HG03159 (cell line): ENCODE data around the gene MSRB3.
"Not testable (repeated sequence)": the region's sequence is repeated elsewhere in the genome, so short reads cannot be mapped to it uniquely, and the experiment has no call there.

Source experiments
- ATAC-seq: cut with Tn5 transposase; IDR thresholded peaks from one replicate; pipeline ENCODE4 v1.9.1; 2021; ENCODE audit warnings: mild to moderate bottlenecking, moderate library complexity; ENCODE audit not compliant: unreplicated experiment

Gene MSRB3

GRCh38 chr12:65285532-65285931 is 7.0 kb downstream of the MSRB3 start:
- not testable (repeated sequence) for ATAC-seq

DNA sequence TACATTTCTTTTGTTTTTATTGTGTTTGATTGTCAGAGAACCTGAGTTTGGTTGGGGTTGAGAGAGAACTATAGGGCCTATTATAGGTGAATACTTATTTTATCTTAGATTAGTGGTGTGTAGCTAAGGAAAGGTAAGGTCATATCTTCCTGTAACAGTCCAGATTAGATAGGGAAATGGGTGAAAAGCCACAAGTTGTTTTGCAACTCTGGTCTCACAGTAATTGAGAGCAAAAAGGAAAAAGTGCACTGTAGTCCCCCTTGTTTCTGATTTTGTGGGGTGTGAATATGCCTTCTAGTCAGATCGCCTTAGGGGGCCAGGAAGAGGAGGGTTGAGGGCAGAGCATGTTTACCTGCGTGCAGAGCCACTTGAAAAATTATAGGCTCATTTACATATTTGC is 8.9 kb downstream of the MSRB3 start:
- ATAC-seq, result no peak

- no peak for ATAC-seq
These were observed 13.8 kb downstream of the MSRB3 start for GRCh38 chr12:65292241-65292640.

DNA sequence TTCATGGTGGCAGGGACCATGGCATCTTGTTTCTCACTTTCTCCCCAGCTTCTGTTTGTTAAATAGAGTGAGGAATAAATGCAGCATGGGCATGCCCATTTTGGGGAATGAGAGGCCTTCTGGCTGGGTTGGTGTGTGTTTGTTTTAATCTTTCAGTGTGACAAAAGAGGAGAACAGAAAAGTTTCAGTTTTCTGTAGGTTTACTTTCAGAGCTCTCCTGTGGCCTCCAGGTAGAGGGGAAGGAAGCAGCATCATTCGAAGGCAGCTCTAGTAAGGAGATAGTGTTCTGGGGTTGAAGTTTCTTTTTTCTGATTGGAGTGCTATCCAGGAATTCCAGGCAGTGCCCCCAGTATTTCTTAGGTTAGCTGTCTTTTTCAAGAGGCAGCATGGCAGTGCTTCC is 15.3 kb downstream of the MSRB3 start:
- no peak for ATAC-seq

DNA sequence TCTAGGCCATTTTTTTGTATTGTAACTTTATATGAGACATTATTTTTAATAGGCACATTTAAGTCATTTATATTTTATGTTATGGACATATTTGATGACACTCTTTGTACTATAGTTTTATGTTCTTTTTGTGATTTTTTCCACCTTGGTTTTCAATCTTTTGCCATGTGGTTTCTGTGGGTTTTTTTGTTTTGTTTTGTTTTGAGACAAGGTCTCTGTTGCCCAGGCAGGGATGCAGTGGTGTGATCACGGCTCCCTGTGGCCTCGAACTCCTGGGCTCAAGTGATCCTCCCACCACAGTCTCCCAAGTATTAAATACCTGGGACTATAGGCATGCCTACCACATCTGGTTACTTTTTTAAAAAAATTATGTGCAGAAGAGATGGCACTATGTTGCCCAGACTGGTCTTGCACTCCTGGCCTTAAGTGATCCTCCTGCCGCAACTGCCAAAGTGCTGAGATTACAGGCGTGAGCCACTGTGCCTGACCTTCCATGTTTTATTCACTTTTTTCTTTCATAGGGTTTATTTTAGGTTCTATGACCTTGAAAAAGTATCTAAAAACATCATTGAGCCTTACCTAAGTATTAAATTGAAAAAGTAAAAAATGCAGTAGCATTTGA is 16.3 kb downstream of the MSRB3 start:
- no peak for ATAC-seq

- ATAC-seq, result no peak
These were observed 18.2 kb downstream of the MSRB3 start for GRCh38 chr12:65296508-65297265.

GRCh38 chr12:65300097-65300496 is 21.6 kb downstream of the MSRB3 start:
- ATAC-seq, result no peak

DNA sequence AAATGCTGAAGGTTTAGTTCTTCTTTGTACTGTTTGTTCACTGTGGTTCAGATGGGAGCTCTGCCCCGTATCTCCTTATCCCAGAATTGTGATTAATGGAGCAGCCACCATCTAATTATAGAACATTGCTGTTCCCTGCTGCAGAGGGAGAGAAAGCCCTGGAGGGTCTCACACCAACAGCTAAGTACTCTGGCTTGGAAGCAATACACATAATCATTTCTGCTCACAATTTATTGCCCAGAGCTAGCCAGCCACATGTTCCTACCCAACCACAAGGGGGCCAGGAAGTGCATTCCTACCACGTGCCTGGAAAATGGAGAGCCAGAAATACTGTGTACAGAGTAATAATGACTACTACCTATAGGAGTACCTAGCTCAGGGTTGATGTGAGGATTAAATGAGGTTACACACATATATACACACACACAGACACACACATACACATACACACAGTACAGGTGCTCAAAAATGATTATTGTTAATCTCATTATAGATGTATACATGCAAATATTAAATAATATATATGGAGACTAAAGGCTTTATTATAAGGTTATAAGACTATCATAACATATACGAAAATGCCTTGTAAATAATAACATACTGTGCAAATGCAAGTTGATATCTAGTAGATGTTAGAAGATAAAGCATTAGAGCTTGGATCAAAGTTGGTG is 22.3 kb downstream of the MSRB3 start:
- no peak for ATAC-seq

GRCh38 chr12:65302891-65303290 is 24.4 kb downstream of the MSRB3 start:
- no peak for ATAC-seq

DNA sequence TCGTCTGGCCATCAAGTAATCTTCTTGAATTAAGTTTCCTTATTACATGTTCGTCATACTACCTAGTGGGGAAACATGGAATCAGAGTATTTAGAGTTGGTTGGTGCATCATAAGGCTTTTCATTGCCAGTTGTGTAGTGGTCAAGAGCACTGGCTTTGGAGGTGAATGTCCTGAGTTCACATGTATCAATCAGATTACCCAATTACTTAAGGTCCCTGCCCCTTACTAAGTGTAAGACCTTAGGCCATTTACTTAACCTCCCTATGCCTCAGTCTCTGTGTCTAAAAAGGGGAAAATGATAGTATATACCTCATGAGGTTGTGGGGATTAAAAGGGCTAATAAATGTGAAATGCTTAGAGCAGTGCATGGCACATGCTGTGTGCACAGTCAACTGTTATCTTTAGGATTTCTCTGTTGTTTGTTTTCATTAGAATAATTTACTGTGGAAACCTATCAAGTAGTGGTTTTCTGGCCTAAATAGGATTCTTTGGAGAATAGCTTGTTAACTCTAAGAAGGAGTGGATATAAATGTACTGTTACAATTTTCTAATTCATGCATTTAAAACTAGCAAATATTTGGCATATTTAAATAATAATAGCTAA is 27.0 kb downstream of the MSRB3 start:
- ATAC-seq, result no peak

DNA sequence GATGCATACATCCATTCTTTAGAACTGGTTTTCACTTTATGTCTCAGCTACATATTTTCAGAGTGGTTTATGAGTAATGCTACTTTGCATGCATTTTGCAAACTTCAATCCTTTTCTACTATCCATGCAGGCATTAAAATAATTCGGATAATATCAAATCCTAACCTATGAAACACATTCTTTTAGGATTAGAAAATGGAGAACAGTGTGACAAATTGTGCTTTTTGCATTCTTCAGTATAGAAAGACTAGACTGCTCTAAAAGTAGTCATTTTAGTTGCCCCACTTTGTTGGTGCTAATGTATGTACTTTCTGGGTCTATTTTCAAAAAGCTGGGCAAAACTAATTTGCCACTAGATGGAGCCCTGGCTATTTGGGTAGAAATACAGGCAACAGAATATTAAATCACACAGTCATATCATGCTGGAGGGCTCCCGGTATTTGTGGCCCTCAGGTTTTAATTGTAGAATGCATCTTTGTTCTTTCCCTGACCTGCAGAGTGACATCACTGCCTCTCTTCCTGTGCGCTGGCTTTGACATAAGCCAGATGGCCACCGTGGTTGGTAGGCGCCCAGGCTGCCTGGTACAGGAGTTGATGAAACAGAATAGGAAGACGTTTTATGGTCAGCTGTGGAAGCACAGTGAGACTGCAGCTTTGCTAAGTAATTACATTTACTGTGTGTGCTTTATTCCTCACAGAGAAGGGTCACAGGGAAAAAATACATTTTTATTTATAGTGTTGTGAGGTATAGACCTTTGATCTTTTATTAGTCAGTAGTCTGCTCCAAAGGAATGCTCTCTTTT is 28.1 kb downstream of the MSRB3 start:
- ATAC-seq, result no peak

DNA sequence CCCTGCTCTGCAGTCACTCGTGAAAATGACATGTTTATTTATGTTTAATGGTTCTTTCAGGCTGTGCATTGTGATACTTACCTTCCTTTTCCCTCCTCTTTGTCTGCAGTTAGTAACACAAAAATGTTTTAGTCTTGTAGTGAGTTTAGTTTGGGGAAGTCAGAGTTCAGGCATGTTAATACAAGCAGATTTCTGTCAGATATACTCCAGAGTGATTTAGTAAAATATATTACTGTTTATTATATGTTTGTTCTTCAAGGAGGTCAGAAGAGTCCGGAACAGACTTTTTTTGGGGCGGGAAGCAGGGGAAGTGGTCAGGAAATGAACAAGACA is 28.7 kb downstream of the MSRB3 start:
- ATAC-seq, result no peak

- ATAC-seq, result no peak
These were observed 29.5 kb downstream of the MSRB3 start for GRCh38 chr12:65308006-65308405.

GRCh38 chr12:65308601-65309071 is 30.2 kb downstream of the MSRB3 start:
- ATAC-seq, result no peak

DNA sequence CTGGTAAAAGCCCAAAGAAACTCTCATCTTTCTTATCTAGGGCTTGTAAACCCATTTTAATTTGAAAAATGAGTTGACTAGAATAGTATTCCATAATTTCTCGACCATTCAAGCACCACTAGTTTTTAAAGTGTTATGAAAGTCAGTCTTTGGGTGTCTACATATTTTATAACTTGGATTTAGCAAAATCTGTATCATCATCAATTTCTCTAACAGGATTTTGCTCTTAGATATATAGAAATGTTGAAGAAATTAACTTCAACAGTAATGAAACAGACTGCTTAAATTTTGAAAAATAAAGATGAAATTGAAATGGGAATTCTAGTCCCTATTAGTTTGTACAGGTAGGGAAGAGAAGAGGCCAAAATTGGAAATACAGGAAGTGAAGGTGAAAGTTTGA is 32.8 kb downstream of the MSRB3 start:
- ATAC-seq, result no peak

DNA sequence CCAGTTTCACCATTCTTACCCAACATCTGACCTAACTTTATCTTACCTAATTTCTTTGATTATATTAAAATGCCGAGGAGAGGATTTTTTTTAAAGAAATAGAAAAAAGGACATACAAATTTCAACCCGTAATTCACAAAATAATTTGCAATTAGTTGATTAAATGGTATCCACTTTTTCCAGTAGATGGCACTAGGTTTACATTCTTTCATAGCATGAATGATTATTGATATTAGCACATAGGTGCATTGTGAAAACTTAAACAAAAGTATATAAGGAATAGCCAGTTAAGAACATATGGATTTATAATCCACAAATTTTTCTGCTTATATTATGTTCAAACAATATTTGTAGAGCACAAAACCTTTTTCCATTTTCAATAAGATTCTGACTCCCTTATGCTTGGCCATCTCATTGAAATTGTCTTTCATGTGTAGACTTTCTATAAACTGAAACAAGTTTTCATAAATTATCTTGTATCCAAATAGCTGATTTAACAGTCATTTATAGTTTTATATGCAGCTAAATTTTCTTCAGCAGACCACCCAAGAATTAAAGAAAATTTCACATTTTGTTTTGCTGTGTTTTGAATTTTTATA is 35.3 kb downstream of the MSRB3 start:
- ATAC-seq, result no peak

DNA sequence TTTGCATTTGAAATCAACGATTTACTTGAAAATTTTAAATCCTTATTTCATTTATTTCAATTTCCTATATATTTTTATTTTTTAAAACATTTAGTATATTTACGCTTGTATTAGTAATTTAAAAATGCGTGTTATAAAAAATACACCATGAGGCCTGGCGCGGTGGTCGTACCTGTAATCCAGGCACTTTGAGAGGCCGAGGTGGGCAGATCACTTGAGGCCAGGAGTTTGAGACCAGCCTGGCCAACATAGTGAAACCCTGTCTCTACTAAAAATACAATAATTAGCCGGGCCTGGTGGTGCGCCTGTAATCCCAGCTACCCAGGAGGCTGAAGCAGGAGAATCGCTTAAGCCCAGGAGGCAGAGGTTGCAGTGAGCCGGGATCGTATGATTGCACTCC is 36.8 kb downstream of the MSRB3 start:
- ATAC-seq, result not testable (repeated sequence)

DNA sequence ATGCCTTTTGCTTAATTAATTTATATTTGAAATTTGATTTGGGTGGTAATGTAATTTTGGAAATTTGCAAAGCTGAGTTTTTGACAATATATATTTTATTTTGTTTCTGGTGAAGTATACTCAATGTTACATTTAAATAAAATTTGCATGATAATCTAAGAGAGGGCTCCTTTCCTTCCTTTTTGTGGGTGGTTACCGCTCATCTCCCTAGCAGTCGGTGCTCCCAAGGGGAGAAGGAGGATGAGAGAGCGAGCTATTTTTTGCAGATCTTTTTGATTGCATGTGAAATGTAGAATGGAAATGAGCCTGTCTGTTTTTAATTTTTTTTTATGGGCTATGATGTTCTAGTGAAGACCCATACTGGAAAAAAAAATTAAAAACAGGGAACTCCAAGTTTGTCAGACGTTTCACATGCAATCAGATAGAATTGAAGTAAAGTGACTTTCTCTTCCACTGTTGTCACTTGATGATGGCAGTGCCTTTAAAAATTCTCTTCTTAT is 39.8 kb downstream of the MSRB3 start:
- ATAC-seq, result no peak

DNA sequence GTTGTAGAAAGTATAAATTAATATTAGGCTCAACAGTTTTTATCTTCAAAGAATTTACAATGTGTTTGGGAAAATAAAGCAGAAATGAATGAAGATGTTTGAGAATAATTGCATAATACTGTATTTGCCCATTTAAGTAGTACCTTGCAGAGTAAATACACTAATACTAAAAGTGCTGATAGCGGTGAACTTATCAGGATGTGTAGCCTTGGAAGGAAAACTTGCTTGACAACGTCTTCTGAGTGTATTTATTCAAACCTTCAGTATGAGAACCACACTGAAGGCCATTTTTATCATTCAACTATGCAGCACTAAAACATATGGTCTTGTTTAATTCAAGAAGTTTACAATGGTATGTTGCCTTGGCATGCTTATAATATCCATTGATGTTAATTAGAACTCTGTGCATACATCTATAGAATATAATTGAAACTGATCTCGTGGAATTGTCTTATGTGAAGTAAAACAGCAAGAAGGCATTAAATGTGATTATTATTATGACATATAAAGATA is 41.3 kb downstream of the MSRB3 start:
- ATAC-seq, result no peak

- ATAC-seq, result no peak
These were observed 44.6 kb downstream of the MSRB3 start for GRCh38 chr12:65323070-65323469.
